IMR-90 (cell line): ENCODE data around the gene GTPBP3. TPM values are rescaled to one million over a fixed set of nuclear protein-coding genes. Genes with fewer than 3 reads are reported as not detected.

Source experiments
- ATAC-seq: fragments of 200-7000 bp; cut with Tn5 transposase; 2 replicates; pipeline ENCODE4 v1.9.1; 2020; ENCODE audit warnings: low read depth, mild to moderate bottlenecking, moderate library complexity
- BruUV-seq: library from RNA; stranded (reverse); fragments of 400-500 nt; replicated peaks from 2 replicates; lab custom pipeline; 2021; lab: Mats Ljungman, UMichigan
- CTCF ChIA-PET: fragments of 300-600 bp; formaldehyde crosslinking; extraction: SDS; loops from one replicate; lab custom pipeline; 2021; ENCODE audit warnings: antibody characterized with exemption; lab: Yijun Ruan, JAX
- POLR2A ChIA-PET: fragments of 300-600 bp; sonication (Branson Sonifier 250); formaldehyde crosslinking; loops from one replicate; lab custom pipeline; 2022; ENCODE audit warnings: antibody characterized with exemption; ENCODE audit not compliant: unreplicated experiment; lab: Charles Lee
- DNase-seq: peaks from one replicate; pipeline ENCODE4 v3.0.0; 2013
- H2AFZ ChIP-seq: replicated peaks from 2 replicates; pipeline ENCODE3; 2013; ENCODE audit warnings: low read length, mild to moderate bottlenecking; ENCODE audit not compliant: poor library complexity
- H2AK5ac ChIP-seq: 2 replicates; pipeline ENCODE4 v1.6.1; 2013; ENCODE audit warnings: low read depth, low read length, inconsistent platforms
- H2AK9ac ChIP-seq: replicated peaks from 2 replicates; pipeline ENCODE3; 2013; ENCODE audit warnings: mild to moderate bottlenecking, low read depth, low read length, moderate library complexity; ENCODE audit not compliant: poor library complexity
- H2BK120ac ChIP-seq: 2 replicates; pipeline ENCODE4 v1.6.1; 2013; ENCODE audit warnings: low read depth, low read length, inconsistent platforms
- H2BK15ac ChIP-seq: 3 replicates; pipeline ENCODE4 v1.6.1; 2013; ENCODE audit warnings: low read depth, low read length, inconsistent platforms
- H2BK20ac ChIP-seq: 2 replicates; pipeline ENCODE4 v1.6.1; 2013; ENCODE audit warnings: low read depth, mild to moderate bottlenecking, inconsistent platforms, low read length, moderate library complexity
- H2BK5ac ChIP-seq: 2 replicates; pipeline ENCODE4 v1.6.1; 2013; ENCODE audit warnings: mild to moderate bottlenecking, low read depth, low read length, inconsistent platforms; ENCODE audit not compliant: poor library complexity, severe bottlenecking
- H3K14ac ChIP-seq: replicated peaks from 2 replicates; pipeline ENCODE4 v1.6.1; 2013; ENCODE audit warnings: low read depth, low read length, inconsistent platforms
- H3K18ac ChIP-seq: 2 replicates; pipeline ENCODE4 v1.6.1; 2013; ENCODE audit warnings: low read depth, low read length, control low read depth
- H3K23ac ChIP-seq: 2 replicates; pipeline ENCODE4 v1.6.1; 2013; ENCODE audit warnings: low read depth, low read length, inconsistent platforms
- H3K27ac ChIP-seq: 2 replicates; pipeline ENCODE4 v1.5.1; 2013; ENCODE audit warnings: mild to moderate bottlenecking, control low read depth, low read length; ENCODE audit not compliant: insufficient read depth
- H3K27me3 ChIP-seq: 2 replicates; pipeline ENCODE4 v1.6.1; 2013; ENCODE audit warnings: low read length; ENCODE audit not compliant: control insufficient read depth, insufficient read depth
- H3K36me3 ChIP-seq: 2 replicates; pipeline ENCODE4 v1.6.1; 2013; ENCODE audit warnings: low read length, mixed read lengths; ENCODE audit not compliant: control insufficient read depth, insufficient read depth
- H3K4ac ChIP-seq: 2 replicates; pipeline ENCODE4 v1.6.1; 2013; ENCODE audit warnings: low read depth, low read length, inconsistent platforms
- H3K4me1 ChIP-seq: 2 replicates; pipeline ENCODE4 v1.6.1; 2013; ENCODE audit warnings: low read length, mixed read lengths; ENCODE audit not compliant: control insufficient read depth, insufficient read depth
- H3K4me2 ChIP-seq: 2 replicates; pipeline ENCODE4 v1.6.1; 2013; ENCODE audit warnings: low read depth, mild to moderate bottlenecking, control low read depth, low read length, moderate library complexity
- H3K4me3 ChIP-seq: 2 replicates; pipeline ENCODE4 v1.5.1; 2013; ENCODE audit warnings: low read depth, mild to moderate bottlenecking, control low read depth, low read length, moderate library complexity; ENCODE audit not compliant: insufficient read depth
- H3K56ac ChIP-seq: 2 replicates; pipeline ENCODE4 v1.6.1; 2013; ENCODE audit warnings: low read length, inconsistent platforms; ENCODE audit not compliant: insufficient read depth; ENCODE audit errors: extremely low read depth
- H3K79me1 ChIP-seq, 2 experiments: 2 replicates each; pipeline ENCODE4 v1.6.1; 2013; ENCODE audit warnings: low read length in 2 of 2, inconsistent platforms in 1 of 2, low read depth in 1 of 2
- H3K9ac ChIP-seq: 2 replicates; pipeline ENCODE4 v1.6.1; 2013; ENCODE audit warnings: low read depth, low read length, control low read depth
- H3K9me1 ChIP-seq: 2 replicates; pipeline ENCODE4 v1.6.1; 2013; ENCODE audit warnings: low read length, inconsistent platforms; ENCODE audit not compliant: insufficient read depth
- H3K9me3 ChIP-seq: 2 replicates; pipeline ENCODE4 v1.6.1; 2013; ENCODE audit warnings: low read length; ENCODE audit not compliant: control insufficient read depth, insufficient read depth
- H4K20me1 ChIP-seq: 2 replicates; pipeline ENCODE4 v1.6.1; 2013; ENCODE audit warnings: low read length, inconsistent platforms; ENCODE audit not compliant: insufficient read depth
- H4K5ac ChIP-seq: 2 replicates; pipeline ENCODE4 v1.6.1; 2013; ENCODE audit warnings: mild to moderate bottlenecking, low read depth, low read length, control low read depth
- H4K8ac ChIP-seq, 2 experiments: 2 replicates each; pipeline ENCODE4 v1.6.1; 2013; ENCODE audit warnings: low read depth in 2 of 2, low read length in 2 of 2, control low read depth in 1 of 2, inconsistent platforms in 1 of 2
- H4K91ac ChIP-seq: 2 replicates; pipeline ENCODE4 v1.6.1; 2013; ENCODE audit warnings: low read depth, low read length, inconsistent platforms; ENCODE audit not compliant: insufficient read depth
- CEBPB ChIP-seq: IDR thresholded peaks from 2 replicates; pipeline ENCODE4 v1.6.1; 2012; ENCODE audit warnings: low read depth, low read length, improper control_type of control experiment
- FOS ChIP-seq: fragments of 150-350 bp; IDR thresholded peaks from 2 replicates; pipeline ENCODE4 v1.6.1; 2016; ENCODE audit warnings: low read depth, low read length
- MAFK ChIP-seq: IDR thresholded peaks from 2 replicates; pipeline ENCODE4 v1.6.1; 2012; ENCODE audit warnings: low read depth, low read length, improper control_type of control experiment
- MAZ ChIP-seq: IDR thresholded peaks from 2 replicates; pipeline ENCODE4 v1.6.1; 2012; ENCODE audit warnings: low read depth, mild to moderate bottlenecking, low read length, improper control_type of control experiment, moderate library complexity, borderline replicate concordance
- NFE2L2 ChIP-seq: fragments of 150-350 bp; IDR thresholded peaks from 2 replicates; pipeline ENCODE4 v1.6.1; 2016; ENCODE audit warnings: low read depth, mild to moderate bottlenecking, low read length
- POLR2A ChIP-seq: IDR thresholded peaks from 2 replicates; pipeline ENCODE4 v1.6.1; 2012; ENCODE audit warnings: mild to moderate bottlenecking, low read depth, low read length
- RCOR1 ChIP-seq: IDR thresholded peaks from 2 replicates; pipeline ENCODE4 v1.6.1; 2012; ENCODE audit warnings: mild to moderate bottlenecking, low read length, improper control_type of control experiment; ENCODE audit not compliant: insufficient replicate concordance
- RFX5 ChIP-seq: IDR thresholded peaks from 2 replicates; pipeline ENCODE4 v1.8.0; 2012; ENCODE audit warnings: low read depth, mild to moderate bottlenecking, low read length, moderate library complexity
- SMC3 ChIP-seq: fragments of 150-350 bp; IDR thresholded peaks from 2 replicates; pipeline ENCODE4 v1.6.1; 2016; ENCODE audit warnings: low read depth, mild to moderate bottlenecking, antibody characterized with exemption, low read length, moderate library complexity
- WGBS, 2 experiments: methylation state at CpG; one replicate each; pipeline versions ENCODE4 v1.1.5 to v1.1.7; 2013; ENCODE audit warnings: missing lambda C conversion rate in 2 of 2; ENCODE audit not compliant: insufficient read length in 1 of 2; ENCODE audit errors: extremely low coverage in 2 of 2; 5-methylcytosine and 5-hydroxymethylcytosine counted together
- dilution Hi-C: fragments of 300-500 bp; cut with HindIII; formaldehyde crosslinking; loops from one replicate; pipeline ENCODE4 v1.14.3; 2018; ENCODE audit warnings: low sequenced_read_pairs; ENCODE audit not compliant: unreplicated experiment
- in situ Hi-C: fragments of 300-500 bp; cut with MboI; formaldehyde crosslinking; loops from 3 replicates; pipeline ENCODE4 v1.14.3; 2019; ENCODE audit warnings: low sequenced_read_pairs, inconsistent platforms, mixed read lengths
- intact Hi-C: fragments of 100-400 bp; cut with micrococcal nuclease; formaldehyde crosslinking; loops from 2 replicates; pipeline ENCODE4 v1.10.0; 2022
- polyA plus RNA-seq, 3 experiments: library from polyadenylated mRNA; depleted of rRNA; stranded (reverse); fragments of >200 nt; gene quantifications; 2 replicates each; pipeline ENCODE4 v1.2.3, GENCODE V29; 2012; ENCODE audit warnings: low replicate concordance in 1 of 3
- total RNA-seq: library from RNA; depleted of rRNA; stranded (reverse); fragments of >200 nt; gene quantifications from 2 replicates; pipeline ENCODE4 v1.2.3, GENCODE V29; 2012
- TF ChIP-seq, protein P1 (sequence below): fragments of 150-350 bp; IDR thresholded peaks from 2 replicates; pipeline ENCODE4 v1.6.1; 2016; ENCODE audit warnings: low read depth, mild to moderate bottlenecking, low read length, moderate library complexity, borderline replicate concordance

The GTPBP3 gene
- total and polyA plus RNA-seq, 2 of the 4 experiments (the other 2 are of a cell fraction) = 4.3 to 15.1 TPM

DNA sequence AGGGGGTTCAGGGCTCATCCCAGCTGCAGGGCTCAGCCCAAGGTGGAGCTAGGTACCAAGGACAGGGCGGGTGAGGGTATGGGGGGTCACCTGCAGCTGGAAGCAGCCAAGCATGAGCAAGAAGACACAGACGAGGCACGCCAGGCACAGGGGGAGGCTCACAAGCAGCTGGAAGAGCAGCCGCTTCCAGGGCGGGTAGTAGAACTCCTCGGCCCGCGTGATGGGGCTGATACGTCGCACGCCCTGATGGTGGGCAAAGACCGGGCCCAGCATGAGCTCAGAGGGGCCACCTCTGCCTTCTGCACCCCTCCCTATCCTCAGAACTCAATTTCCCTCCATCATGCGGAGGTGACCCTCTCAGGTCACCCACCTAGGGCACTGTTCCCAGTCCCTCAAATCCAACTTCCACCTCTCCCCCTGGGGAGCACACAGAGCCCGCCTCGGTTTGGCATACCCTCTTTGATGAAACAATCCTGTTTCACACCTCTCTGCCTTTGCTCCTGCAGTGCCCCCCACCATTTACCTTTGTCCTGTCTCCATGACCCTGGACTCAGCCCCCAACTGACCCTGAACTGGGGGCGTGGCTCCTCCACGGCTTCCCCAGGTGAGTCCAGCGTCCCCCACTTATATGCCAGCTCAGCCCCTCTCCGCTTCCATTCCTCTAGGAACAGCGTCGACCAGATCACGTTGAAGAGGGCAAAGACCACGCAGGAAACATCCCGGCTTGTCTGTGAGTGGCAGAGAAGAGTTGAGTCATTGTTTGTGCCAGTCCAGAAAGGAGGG is 6.9 kb upstream of the GTPBP3 start:
- H3K4me1 ChIP-seq = 0 out of 2 replicates have a peak, but pooled peaks cover 4% of the 10 kb centered on the region
- no peak overlapping the region for H2AK5ac ChIP-seq
- no peak overlapping the region for H3K9ac ChIP-seq
- DNase-seq (no peak), ATAC-seq (no peak)
- no peaks in the 10 kb centered on the region for H3K9me3 ChIP-seq
- no peak overlapping the region for H3K14ac ChIP-seq
- ChIA-PET CTCF (no interaction called here), POLR2A (no interaction called here)
- H2BK120ac ChIP-seq = no peak overlapping the region
- no peaks in the 10 kb centered on the region for H3K27me3 ChIP-seq
- no peak overlapping the region for H2BK15ac ChIP-seq
- in situ Hi-C loops = no loop called here
- H4K20me1 ChIP-seq = no peaks in the 10 kb centered on the region
- no peak overlapping the region for H3K4me3 ChIP-seq
- H2BK20ac ChIP-seq = no peak overlapping the region
- dilution Hi-C loops = no loop called here
- H4K91ac ChIP-seq = no peak overlapping the region
- TF ChIP-seq NFE2L2 = no peak
- no peak for TF ChIP-seq MAFK
- no peak for TF ChIP-seq SMC3
- TF ChIP-seq, protein P1, sequence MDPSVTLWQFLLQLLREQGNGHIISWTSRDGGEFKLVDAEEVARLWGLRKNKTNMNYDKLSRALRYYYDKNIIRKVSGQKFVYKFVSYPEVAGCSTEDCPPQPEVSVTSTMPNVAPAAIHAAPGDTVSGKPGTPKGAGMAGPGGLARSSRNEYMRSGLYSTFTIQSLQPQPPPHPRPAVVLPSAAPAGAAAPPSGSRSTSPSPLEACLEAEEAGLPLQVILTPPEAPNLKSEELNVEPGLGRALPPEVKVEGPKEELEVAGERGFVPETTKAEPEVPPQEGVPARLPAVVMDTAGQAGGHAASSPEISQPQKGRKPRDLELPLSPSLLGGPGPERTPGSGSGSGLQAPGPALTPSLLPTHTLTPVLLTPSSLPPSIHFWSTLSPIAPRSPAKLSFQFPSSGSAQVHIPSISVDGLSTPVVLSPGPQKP = no peak
- no peak for TF ChIP-seq RFX5
- TF ChIP-seq FOS = no peak
- TF ChIP-seq MAZ = no peak
- TF ChIP-seq RCOR1 = no peak
- TF ChIP-seq CEBPB = no peak
- TF ChIP-seq POLR2A = no peak
- no peak overlapping the region for H3K4me2 ChIP-seq
- H3K9me1 ChIP-seq = peaks cover 5% of the 10 kb centered on the region
- peaks cover 6% of the 10 kb centered on the region; the same call in 1 of the 2 replicates for H3K36me3 ChIP-seq
- H3K79me1 ChIP-seq = peaks cover 0 to 27% of the 10 kb centered on the region in 2 experiments; a peak in 2 of 4 replicates
- no peak overlapping the region for H4K8ac ChIP-seq
- H3K56ac ChIP-seq = no peak overlapping the region
- intact Hi-C loops = no loop called here
- no peak overlapping the region for H4K5ac ChIP-seq
- no peak overlapping the region for H2BK5ac ChIP-seq
- H3K18ac ChIP-seq = no peak overlapping the region
- WGBS, 2 experiments = 90% methylated on average over 9 of the region's 24 CpGs; no CpG with 5 or more reads in 1 of the 2 experiments
- no peak overlapping the region for H3K23ac ChIP-seq
- H3K4ac ChIP-seq = no peak overlapping the region
- no peak overlapping the region for H3K27ac ChIP-seq
- no peak overlapping the region for H2AK9ac ChIP-seq
- H2AFZ ChIP-seq = no peak overlapping the region
- BruUV-seq = no TSS peak
